ENCODE data around the gene PRKACA.

Gene PRKACA

DNA sequence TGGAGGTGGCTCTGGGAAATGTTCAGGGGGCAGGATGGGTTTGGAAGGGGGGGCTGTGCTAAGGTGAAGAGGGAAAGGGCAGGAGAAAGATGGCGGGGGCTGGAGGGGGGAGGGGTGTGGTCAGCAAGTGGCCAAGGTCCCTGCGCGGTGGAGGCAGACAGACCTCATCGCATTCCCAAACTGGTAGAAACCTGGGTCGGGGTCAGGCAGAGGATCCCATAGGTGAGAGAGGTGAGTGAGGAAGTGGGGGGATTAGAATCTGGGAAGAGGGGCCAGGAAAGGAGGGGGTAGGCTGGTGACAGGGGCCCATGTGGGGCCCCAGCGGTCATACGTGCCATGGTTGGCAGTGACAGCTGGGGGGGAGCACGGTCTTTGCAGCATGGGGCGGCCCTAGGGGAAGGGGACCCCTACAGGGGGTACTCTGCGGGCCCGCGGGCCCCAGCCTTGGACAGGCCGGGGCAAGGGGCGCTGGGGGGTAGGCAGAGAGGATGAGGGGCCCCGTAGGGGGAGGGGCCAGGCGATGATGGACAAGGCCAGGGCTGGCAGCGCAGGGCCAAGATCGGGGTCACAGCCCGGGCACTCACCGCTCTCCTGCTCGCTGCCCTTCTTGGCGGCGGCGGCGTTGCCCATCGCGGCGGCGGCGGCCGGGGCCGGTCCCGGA is 514 bp downstream of the PRKACA start:
- no peak for DNase-seq (ENCODE audit: low read depth in 2 of 2)

GRCh38 chr19:14116525-14116917 is 1.0 kb downstream of the PRKACA start:
- no peak for DNase-seq (ENCODE audit: low read depth in 2 of 2)

- no peak for DNase-seq (ENCODE audit: low read depth in 2 of 2)
Observed at GRCh38 chr19:14115756-14116155, 1.8 kb downstream of the PRKACA start.

DNA sequence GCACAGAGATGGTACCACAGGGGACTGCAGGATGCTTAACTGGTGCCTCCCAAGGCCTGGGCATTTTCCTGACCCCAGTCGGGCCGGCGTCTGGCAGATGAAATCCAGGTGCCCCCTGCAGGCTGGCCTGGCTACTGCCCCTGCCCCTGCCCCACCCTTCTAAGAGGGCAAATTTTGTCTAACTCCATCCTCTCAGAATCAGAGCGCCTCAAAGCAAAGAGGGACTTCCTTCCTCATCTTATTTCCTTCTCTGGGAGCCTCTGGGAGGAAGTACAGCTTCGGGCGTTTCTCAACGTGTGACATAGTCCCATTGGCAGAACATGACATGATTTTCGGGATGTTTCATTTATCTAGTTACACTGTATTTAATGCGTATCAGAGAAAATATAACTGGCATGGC is 2.7 kb downstream of the PRKACA start:
- DNase-seq (ENCODE audit: low read depth in 2 of 2): peak; percentile 32 to 49

GRCh38 chr19:14114439-14114838 is 3.1 kb downstream of the PRKACA start:
- DNase-seq (ENCODE audit: low read depth in 2 of 2): no peak

GRCh38 chr19:14113762-14114414 is 3.7 kb downstream of the PRKACA start:
- DNase-seq (ENCODE audit: low read depth in 2 of 2): peak; percentile 49 to 54

DNA sequence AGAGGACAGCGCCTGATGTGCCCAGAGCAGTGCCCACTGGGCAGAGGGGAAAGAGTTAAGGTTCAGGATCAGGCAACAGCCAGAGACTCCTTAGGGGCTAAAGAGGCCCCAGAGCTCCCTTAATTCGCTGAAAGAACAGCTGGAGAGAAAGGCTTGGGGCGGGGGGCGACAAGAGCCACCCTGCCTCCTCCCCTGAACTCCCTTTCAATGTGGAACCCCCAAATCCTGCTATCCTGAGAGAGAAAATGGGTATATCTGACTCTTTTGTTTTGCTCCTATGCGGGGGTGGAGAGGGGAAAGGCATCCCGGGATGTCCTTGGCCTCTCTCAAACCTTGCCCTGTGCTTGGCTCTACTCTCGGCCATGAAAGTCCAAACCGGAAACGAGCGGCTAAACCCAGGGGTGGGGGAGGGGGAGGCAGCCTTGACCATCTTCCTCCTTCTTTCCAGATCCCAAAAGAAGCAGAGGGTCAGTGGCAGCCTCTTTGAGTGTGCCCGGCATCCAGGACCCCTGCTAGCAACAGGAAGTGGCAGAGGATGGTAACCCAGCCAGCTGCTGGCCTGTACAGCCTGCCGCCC is 4.7 kb downstream of the PRKACA start:
- no peak for DNase-seq (ENCODE audit: low read depth in 2 of 2)

GRCh38 chr19:14112051-14112808 is 5.3 kb downstream of the PRKACA start:
- DNase-seq (ENCODE audit: low read depth in 2 of 2): no peak

GRCh38 chr19:14111486-14111885 is 6.1 kb downstream of the PRKACA start:
- DNase-seq (ENCODE audit: low read depth in 2 of 2): no peak

DNA sequence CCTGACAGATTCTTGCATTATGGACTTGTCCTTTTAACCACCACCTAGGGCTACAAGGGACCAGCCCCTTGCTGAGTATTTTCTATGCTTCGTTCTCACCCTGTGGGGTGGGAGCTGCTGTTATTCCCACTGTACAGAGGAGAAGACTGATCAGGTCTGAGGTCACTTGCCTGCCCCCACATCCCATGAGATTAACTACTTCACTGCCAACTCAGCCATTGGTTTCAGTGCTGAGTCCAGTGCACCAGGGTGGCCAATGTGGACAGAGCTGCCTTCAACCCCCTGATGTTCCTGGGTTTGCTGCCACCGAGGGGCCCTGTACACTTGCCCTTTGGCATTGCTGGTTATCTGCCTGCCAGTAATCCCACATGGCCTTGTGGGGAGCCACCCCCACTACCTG is 6.9 kb downstream of the PRKACA start:
- no peak for DNase-seq (ENCODE audit: low read depth in 2 of 2)

DNA sequence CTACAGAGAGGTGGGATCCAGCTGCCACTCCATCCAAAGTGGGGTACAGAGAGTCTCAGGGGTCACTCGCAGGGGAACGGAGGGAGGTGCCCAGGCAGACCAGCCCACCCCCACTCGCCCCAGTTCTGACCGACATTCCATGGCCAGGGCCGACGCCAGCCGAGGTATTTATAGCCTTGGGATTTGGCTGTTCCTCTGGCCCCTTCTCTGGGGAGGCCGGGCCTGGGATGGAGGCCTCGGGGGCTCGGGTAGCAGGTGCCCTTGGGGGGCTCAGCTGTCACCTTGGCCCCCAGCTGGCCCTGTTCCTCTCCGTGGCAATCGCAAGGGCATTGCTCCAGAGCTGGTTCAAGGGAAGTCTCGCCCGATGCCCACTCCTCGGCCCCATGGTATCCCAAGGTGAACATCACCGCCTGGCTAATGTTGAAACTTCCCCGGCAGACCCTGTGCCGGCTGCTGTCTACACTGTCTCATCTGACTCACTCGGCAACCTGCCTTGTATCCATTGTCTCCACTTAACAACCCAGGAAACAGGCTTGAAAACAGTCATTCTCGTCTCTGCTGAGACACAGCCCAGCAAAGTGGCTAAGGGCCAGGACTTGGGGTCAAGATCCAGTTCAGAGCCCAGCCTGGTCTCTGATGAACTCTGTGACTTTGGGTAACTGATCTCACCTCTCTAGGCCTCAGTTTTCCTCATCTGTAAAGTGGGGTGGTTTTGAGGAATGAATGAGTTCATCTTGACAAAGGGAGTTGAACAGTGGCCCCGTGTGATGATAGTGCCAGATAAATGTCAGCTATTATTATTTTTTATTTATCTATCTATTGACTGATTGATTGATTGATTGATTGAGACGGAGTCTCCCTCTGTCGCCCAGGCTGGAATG is 9.7 kb downstream of the PRKACA start:
- no peak for DNase-seq (ENCODE audit: low read depth in 2 of 2)

DNA sequence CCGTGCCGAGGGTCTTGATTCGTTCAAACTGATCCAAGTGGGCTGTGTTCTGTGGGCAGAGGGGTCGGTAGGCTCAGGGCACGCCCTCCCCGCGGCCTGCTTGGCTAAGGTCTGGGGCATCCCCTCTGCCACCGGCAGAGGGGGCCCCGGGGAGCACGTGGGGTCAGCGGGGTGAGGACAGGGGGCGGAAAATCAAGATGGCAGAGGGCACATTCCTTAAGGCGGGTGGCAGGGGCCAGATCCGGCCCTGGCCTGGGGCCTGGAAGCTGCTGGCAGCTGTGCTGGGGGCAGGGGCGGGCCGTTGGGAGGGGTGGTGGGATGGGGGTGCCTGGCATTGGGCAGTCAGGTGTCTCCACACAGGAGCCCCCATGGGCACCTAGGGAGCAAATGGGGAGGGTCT is 10.7 kb downstream of the PRKACA start:
- DNase-seq (ENCODE audit: low read depth in 2 of 2): no peak

DNA sequence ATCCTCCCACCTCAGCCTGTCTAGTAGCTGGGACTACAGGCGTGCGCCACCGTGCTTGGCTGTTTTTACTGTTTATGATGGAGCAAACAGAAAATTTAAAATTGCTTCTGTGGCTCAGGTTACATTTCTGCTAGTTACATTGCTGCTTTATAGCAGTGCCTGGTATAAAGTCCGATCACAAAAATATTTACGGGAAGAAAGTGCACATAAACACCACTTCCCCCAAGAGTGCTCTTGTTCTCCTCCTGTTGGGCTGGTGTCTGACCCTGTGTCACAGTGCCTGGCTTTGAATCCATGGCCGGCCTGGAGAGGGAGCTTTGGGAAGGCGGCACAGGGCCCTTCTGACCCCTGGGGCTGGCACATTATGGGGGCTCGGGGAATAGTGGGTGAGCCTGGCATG is 11.9 kb downstream of the PRKACA start:
- no peak for DNase-seq (ENCODE audit: low read depth in 2 of 2)

- DNase-seq (ENCODE audit: low read depth in 2 of 2): no peak
Observed at GRCh38 chr19:14103310-14103709, 14.3 kb downstream of the PRKACA start.

GRCh38 chr19:14102756-14103155 is 14.8 kb downstream of the PRKACA start:
- DNase-seq (ENCODE audit: low read depth in 2 of 2): no peak

- DNase-seq (ENCODE audit: low read depth in 2 of 2): no peak
Observed at GRCh38 chr19:14102102-14102696, 15.4 kb downstream of the PRKACA start.

GRCh38 chr19:14101003-14101545 is 16.5 kb downstream of the PRKACA start:
- DNase-seq (ENCODE audit: low read depth in 2 of 2): no peak

- no peak for DNase-seq (ENCODE audit: low read depth in 2 of 2)
Observed at GRCh38 chr19:14097532-14098151, 19.9 kb downstream of the PRKACA start.

GRCh38 chr19:14096272-14096992 is 21.1 kb downstream of the PRKACA start:
- DNase-seq (ENCODE audit: low read depth in 2 of 2): no peak

DNA sequence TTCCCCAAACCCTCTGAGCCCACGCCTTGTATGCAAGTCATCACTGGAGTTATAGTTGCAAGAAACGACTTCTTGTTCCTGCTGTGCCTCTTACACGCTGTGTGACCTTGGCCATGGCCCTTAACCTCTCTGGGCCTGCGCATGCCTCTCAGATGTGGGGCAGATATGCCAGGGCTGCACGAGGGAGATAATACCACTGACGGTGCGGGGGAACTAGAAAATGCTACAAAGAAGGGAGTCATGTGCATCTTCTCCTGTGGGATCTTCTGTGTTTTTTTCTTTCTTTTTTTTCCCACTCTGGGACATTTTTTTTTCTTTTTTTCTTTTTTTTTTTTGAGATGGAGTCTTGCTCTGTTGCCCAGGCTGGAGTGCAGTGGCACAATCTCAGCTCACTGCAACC is 22.7 kb downstream of the PRKACA start:
- no peak for DNase-seq (ENCODE audit: low read depth in 2 of 2)

Measured in stimulated activated CD4-positive, alpha-beta T cell treated with anti-CD3 and anti-CD28 coated beads, Interleukin-15, amount 100 ng/mL, for 48 hours (primary cell).